ENCODE data around the gene TATDN3. TPM values are rescaled to one million over a fixed set of nuclear protein-coding genes. Genes with fewer than 3 reads are reported as not detected.

The TATDN3 gene
- total RNA-seq, 1 experiment from 2014 or later: 12.4 TPM

DNA sequence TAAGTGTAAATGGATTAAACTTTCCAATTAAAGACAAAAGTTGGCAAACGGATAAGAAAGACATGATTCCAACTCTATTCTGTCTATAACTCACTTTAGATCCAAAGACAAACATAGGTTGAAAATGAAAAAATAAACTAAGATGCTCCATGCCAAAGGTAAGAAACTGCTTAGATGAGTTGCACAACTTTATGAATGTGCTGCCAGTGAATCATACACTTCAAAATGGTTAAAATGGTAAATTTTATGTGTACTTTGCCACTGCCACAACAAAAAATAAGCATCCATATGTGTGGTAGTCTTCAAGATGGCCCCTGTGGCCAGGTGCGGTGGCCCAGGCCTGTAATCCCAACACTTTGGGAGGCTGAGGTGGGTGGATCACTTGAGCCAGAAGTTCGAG is 45.1 kb upstream of the TATDN3 start:
- POLR2A ChIA-PET: no interaction called here
- Mint-ChIP-seq H3K9me3 (ENCODE audit: unreplicated experiment) (peaks cover 7% of the 10 kb centered on the region), H3K27me3 (ENCODE audit: insufficient read depth, unreplicated experiment) (no peaks in the 10 kb centered on the region), H3K4me1 (ENCODE audit: low read depth, unreplicated experiment) (peaks cover 8% of the 10 kb centered on the region), H3K27ac (ENCODE audit: unreplicated experiment) (no peak overlapping the region), H3K4me3 (ENCODE audit: unreplicated experiment) (no peak overlapping the region), H3K36me3 (ENCODE audit: insufficient read depth, unreplicated experiment) (no peaks in the 10 kb centered on the region)
- no TSS peak for BruUV-seq (replicated peaks)
- Histone ChIP-seq H3K4me3 (ENCODE audit: low read depth, low read length) (no peak overlapping the region), H3K27me3 (replicated peaks; ENCODE audit: control insufficient read depth, insufficient read depth, low read length) (no peaks in the 10 kb centered on the region), H3K9me3 (no peaks in the 10 kb centered on the region), H3K4me1 (no peaks in the 10 kb centered on the region), H3K36me3 (ENCODE audit: control insufficient read depth, insufficient read depth, low read length) (no peaks in the 10 kb centered on the region)
- intact Hi-C loops (cut with micrococcal nuclease; ENCODE audit: unreplicated experiment): no loop called here
- CTCF ChIA-PET: no interaction called here
- TF ChIP-seq, protein P1, sequence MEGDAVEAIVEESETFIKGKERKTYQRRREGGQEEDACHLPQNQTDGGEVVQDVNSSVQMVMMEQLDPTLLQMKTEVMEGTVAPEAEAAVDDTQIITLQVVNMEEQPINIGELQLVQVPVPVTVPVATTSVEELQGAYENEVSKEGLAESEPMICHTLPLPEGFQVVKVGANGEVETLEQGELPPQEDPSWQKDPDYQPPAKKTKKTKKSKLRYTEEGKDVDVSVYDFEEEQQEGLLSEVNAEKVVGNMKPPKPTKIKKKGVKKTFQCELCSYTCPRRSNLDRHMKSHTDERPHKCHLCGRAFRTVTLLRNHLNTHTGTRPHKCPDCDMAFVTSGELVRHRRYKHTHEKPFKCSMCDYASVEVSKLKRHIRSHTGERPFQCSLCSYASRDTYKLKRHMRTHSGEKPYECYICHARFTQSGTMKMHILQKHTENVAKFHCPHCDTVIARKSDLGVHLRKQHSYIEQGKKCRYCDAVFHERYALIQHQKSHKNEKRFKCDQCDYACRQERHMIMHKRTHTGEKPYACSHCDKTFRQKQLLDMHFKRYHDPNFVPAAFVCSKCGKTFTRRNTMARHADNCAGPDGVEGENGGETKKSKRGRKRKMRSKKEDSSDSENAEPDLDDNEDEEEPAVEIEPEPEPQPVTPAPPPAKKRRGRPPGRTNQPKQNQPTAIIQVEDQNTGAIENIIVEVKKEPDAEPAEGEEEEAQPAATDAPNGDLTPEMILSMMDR (IDR thresholded peaks at IDR 0.05; ENCODE audit: insufficient read depth in 1 of 2, low read depth in 1 of 2, low read length in 1 of 2, severe bottlenecking in 1 of 2, unreplicated experiment in 1 of 2): no peak
- DNase-seq: no peak

DNA sequence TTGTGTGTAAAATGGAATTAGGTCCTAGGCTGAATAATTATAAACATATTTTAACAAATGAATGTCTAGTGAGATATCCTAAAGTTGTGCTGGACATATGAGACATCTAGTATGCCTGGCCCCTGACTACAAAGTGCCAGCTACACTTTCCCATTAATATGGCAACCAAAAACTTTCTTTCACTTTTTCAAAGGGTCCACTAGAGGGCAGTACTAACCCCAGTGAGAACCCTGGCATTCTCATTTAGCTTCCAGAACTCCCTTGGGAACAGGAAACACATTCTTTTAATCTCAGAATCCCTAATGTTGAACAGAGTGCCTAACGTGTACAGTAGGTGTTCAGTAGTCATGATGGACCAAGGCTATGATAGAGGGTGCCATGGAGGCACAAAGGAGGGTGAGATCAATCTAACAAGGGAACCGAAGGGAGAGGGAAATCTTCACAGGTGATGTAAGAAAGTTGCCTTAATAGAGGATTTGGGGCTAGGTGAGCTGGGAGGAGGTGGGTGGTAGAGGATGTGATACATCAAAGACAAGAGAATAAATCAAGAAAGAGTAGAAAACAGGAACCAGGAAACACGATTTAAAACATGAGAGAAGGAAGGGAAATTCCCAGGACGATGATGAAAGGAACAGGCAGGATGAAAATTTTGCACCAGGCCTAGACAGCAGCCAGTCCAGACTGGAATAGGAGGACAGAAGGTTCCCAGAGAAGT is 41.7 kb upstream of the TATDN3 start:
- ChIA-PET POLR2A (interaction anchor here (0.8 kb wide), 2 partner anchors 41 to 108 kb away, joined by 3 to 4 read pairs; partner anchors contain the start of genes FLVCR1, NSL1 and TATDN3), CTCF (interaction anchor here (0.6 to 1.7 kb wide), 22 partner anchors 8 to 1545 kb away, joined by 3 to 11 read pairs (median 4); partner anchors contain the start of genes FLVCR1, NSL1, PROX1 and VASH2)
- no peaks in the 10 kb centered on the region for H3K9me3 Mint-ChIP-seq (ENCODE audit: unreplicated experiment)
- Histone ChIP-seq H3K4me3 (ENCODE audit: low read depth, low read length) (no peak overlapping the region), H3K27me3 (replicated peaks; ENCODE audit: control insufficient read depth, insufficient read depth, low read length) (no peaks in the 10 kb centered on the region), H3K36me3 (ENCODE audit: control insufficient read depth, insufficient read depth, low read length) (no peaks in the 10 kb centered on the region), H3K4me1 (no peaks in the 10 kb centered on the region), H3K9me3 (no peaks in the 10 kb centered on the region)
- H3K27ac Mint-ChIP-seq (ENCODE audit: unreplicated experiment): peak overlapping the region; percentile 3
- DNase-seq: peak in 1 of 2 experiments; percentile 47
- no TSS peak for BruUV-seq (replicated peaks)
- intact Hi-C loops (cut with micrococcal nuclease; ENCODE audit: unreplicated experiment): loop anchor here (1.0 kb wide), 4 partner anchors 32 to 245 kb away; no protein-coding TSS in a partner anchor
- no peaks in the 10 kb centered on the region for H3K27me3 Mint-ChIP-seq (ENCODE audit: insufficient read depth, unreplicated experiment)
- no peaks in the 10 kb centered on the region for H3K36me3 Mint-ChIP-seq (ENCODE audit: insufficient read depth, unreplicated experiment)
- TF ChIP-seq, protein P1 (IDR thresholded peaks at IDR 0.05; ENCODE audit: insufficient read depth in 1 of 2, low read depth in 1 of 2, low read length in 1 of 2, severe bottlenecking in 1 of 2, unreplicated experiment in 1 of 2): peak; percentile 77 to 80
- H3K4me1 Mint-ChIP-seq (ENCODE audit: low read depth, unreplicated experiment): peaks cover 8% of the 10 kb centered on the region
- H3K4me3 Mint-ChIP-seq (ENCODE audit: unreplicated experiment): no peak overlapping the region

DNA sequence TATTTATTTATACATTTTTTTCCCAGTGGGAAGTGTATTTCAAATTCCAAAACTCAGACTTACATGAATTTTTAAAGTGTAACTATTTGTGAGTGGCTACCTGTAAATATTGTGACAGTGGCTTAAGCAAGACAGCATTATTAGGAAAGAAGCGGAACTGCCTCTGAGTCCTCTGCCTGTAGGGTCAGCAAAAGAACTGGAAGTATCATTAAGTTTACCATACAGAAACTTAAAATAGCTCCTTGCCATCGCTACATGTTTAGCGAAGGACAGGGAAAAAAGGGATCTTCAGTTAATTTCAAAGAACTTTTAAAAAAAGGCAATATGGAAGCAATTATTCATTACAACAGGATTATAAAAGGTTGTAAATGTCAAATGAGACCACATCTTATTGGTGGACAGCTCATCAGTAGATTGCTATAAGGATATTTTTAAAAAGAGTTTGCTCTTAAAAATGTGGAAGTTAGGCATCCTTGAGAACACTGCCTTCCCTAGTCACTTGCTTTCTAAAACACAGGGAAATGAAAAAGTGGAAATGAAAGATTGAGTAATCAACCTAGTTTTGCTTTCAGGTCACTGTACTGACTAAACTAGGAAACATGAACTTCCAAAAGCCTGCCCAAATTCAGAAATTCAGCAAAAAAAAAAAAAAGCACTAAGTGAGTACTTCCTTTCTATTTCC is 39.3 kb upstream of the TATDN3 start:
- ChIA-PET CTCF (interaction anchor here (0.6 kb wide), 1 partner anchor 53 kb away, joined by 7 read pairs; the partner anchor contains the start of gene BATF3), POLR2A (no interaction called here)
- Histone ChIP-seq H3K36me3 (ENCODE audit: control insufficient read depth, insufficient read depth, low read length) (no peaks in the 10 kb centered on the region), H3K4me3 (ENCODE audit: low read depth, low read length) (no peak overlapping the region), H3K9me3 (no peaks in the 10 kb centered on the region), H3K4me1 (no peaks in the 10 kb centered on the region), H3K27me3 (replicated peaks; ENCODE audit: control insufficient read depth, insufficient read depth, low read length) (no peaks in the 10 kb centered on the region)
- H3K4me1 Mint-ChIP-seq (ENCODE audit: low read depth, unreplicated experiment): peaks cover 8% of the 10 kb centered on the region
- BruUV-seq (replicated peaks): no TSS peak
- DNase-seq: no peak
- H3K27ac Mint-ChIP-seq (ENCODE audit: unreplicated experiment): no peak overlapping the region
- H3K36me3 Mint-ChIP-seq (ENCODE audit: insufficient read depth, unreplicated experiment): no peaks in the 10 kb centered on the region
- no peaks in the 10 kb centered on the region for H3K9me3 Mint-ChIP-seq (ENCODE audit: unreplicated experiment)
- intact Hi-C loops (cut with micrococcal nuclease; ENCODE audit: unreplicated experiment): no loop called here
- H3K4me3 Mint-ChIP-seq (ENCODE audit: unreplicated experiment): no peak overlapping the region
- no peaks in the 10 kb centered on the region for H3K27me3 Mint-ChIP-seq (ENCODE audit: insufficient read depth, unreplicated experiment)
- TF ChIP-seq, protein P1 (IDR thresholded peaks at IDR 0.05; ENCODE audit: insufficient read depth in 1 of 2, low read depth in 1 of 2, low read length in 1 of 2, severe bottlenecking in 1 of 2, unreplicated experiment in 1 of 2): no peak
